GDM1 (cell line): ENCODE measurements around the gene DHPS.
A peak's percentile ranks its signal among the peaks of the same experiment; 100 is the strongest.
"Not testable (repeated sequence)": the region's sequence is repeated elsewhere in the genome, so short reads cannot be mapped to it uniquely, and the experiment has no call there.

Experiments used
- DNase-seq: peaks from one replicate; lab custom pipeline; 2025; lab: John Stamatoyannopoulos, UW

The DHPS gene

DNA sequence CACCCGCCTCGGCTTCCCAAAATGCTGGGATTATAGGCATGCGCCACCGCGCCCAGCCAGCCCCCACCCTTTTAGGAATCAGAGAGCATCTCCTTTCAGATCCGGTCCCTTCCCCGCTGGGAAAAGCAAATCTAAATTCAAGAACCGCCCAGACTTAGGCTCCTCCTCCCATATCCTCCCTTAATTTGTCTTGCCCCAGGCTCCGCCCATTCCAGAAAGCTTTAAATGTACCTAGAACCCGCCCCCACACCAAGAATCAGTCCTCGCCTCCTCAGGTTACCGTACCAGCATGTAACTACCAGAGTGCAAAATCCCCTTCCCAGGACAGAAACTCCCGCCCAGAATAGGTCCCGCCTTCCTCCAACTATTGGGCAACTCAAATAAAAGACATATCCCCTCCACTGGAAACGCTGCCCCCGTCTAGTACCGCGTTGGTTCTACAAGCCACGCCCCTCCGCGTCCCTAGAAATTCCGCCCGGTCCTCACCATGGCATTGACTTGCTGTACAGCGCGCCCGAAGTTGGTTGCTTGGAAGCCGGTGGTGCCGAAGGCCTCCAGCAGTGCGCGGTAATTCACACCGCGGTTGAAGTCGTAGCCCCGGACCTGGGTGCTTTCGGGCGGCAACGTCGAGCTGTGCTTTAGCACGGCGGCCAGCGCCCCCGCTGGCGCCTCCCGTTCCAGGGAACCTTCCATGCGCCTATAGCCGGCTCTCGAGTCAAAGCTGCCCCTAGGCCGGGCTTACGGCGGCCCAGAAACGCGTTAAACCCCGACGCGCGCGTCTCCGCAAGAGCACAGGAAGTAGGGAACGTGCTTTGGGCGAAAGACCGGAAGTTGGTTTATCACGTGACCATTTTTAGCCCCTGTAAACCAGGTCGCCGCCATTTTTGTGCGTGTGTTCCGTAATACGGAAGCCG is at the start of gene DHPS:
Gene DHPS (minus strand): TSS at position 807 of the 914 bp plus-strand sequence. CDS start 114 bp downstream, at position 693.
- DNase-seq, result peak; percentile 93

DNA sequence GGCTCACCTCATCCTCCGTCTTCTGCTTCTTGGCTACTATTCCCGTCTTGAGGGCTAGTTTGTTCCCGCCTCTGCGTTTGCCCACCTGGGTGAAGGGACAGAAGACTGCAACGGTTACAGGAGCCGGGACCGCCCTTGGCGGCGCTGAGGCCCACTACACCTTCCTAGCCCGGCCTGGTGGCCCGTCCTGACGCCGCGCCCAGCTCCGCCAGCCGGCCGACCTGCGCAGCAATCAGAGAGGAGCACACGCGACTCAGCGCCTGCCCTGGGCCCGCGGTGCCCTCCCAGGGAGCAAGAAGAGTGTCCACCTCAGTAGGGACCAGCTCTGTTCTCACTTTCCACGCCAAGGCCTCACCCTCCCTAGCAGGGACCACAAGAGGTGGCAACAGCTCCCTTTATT is 49.7 kb upstream of the DHPS start:
- no peak for DNase-seq

DNA sequence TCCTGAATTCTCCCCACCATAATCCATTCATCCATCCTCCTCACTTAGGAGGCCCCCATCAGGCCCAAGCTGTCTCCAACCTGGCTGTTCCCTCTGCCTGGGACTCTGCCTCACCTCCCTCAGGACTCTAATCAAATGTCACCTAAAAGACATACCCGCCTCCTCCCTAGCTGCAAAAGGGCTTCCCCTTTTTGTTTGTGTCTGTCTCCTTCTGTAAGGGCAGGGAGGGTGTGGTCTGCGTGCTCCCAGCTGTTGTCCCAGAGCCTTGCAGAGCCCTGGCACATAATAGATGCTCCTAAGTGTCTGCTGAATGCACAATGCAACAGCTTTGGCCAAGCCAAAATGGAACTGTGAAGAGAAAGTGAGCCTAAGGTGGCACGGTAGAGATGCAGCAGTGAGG is 48.4 kb upstream of the DHPS start:
- DNase-seq, result no peak

DNA sequence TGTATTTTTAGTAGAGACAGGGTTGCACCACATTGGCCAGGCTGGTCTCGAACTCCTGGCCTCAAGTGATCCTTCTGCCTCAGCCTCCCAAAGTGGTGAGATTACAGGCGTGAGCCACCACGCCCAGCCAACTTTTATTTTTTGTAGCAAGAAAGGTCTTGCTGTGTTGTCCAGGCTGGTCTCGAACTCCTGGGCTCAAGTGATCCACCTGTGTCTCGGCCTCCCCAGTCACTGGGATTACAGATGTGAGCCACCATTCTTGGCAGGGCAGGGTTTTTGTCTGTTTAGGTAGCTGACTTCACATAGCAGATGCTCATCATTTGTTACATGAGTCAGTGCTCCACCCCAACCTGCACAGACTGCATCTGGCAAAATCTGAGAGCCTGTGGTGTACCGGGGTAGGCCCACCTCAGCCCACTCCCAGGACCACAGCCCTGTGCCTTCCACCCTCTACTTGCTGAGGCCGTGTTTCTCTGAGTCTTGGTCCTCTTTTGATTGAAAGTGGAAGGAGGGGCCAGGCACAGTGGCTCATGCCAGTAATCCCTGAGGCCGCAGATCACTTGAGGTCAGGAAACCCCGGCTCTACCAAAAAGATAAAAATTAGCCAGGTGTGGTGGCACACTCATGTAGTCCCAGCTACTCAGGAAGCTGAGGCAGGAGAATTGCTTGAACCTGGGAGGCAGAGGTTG is 46.2 kb upstream of the DHPS start:
- DNase-seq, result no peak

DNA sequence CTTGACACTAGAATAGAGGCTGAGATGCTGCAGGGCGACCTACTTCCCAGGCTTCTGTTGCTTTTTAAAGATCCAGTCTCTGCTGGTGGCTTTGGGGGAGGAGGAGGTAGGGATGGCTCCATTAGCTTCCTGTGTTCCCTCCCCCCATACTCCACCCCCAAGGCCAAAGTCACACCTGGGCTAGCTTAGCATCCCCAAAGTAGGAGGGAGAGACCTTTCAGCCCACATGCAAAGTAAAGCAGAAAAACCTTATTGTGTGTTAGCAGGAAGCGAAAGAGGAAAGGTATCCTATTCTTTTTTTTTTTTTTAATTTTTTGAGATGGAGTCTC is 45.3 kb upstream of the DHPS start:
- DNase-seq, result no peak

DNA sequence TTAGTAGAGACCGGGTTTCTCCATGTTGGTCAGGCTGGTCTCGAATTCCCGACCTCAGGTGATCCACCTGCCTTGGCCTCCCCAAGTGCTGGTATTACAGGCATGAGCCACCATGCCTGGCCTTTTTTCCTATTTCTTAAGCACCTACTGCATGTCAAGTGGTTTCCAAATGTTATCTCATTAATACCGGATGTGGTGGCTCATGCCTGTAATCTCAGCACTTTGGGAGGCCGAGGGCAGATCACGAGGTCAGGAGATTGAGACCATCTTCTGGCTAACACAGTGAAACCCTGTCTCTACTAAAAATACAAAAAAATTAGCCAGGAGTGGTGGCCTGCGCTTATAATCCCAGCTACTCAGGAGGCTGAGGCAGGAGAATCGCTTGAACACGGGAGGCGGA is 43.9 kb upstream of the DHPS start:
- DNase-seq, result not testable (repeated sequence)

DNA sequence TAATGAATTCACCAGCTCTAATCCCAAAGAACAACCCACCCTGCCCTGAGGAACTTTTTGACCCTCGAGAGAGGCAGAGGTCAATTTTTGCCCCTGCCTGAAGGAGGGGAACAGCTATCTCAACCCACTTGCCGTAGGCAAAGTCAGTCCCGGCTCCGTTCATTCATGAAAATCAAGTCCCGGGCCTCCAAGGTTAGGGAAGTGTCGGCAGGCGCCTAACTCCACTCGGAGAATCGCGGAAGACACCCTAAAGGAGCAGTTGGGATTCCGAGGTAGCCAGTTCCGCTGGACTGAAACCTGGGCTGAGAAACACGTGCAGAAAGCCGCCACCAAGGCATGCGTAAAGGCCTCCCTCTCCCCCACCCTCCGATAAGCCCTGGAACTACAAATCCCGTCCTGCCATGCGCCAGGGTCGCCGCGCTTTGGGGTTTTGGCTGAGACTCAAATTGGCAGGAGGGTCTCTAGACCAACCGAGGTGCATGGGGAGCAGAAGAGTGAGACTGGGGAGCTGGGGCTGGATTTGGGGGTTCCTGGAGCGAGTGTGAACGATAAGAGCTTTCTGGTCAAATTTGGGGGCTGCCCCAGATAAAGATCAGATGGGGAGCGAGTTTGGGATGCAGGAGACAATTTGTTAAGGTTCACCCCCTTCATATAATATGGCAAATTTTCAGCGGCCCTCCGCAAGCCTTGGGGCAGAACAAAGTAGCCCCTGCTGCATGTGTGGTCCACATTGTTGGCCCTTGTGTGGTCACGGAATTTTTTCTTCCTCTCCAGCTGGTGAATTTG is 42.2 kb upstream of the DHPS start, which contains the start of gene TNPO2:
Gene TNPO2 (minus strand): TSS at position 292 of the 786 bp plus-strand sequence. CDS start 2,955 bp downstream, outside the sequence.
- DNase-seq, result peak; percentile 54

DNA sequence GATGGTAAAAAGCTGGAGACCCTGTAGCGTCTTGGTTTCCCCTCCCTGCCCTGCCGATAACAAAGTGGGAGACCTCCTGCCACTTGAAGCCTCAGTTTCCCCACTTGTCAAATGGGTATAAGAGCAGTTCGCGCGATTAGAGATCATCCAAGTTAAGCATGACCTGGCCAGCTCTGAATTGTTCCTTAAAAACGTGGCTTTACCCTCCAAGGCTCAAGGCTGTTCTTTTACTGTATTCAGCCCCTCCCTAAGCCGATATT is 41.6 kb upstream of the DHPS start:
- DNase-seq, result no peak

DNA sequence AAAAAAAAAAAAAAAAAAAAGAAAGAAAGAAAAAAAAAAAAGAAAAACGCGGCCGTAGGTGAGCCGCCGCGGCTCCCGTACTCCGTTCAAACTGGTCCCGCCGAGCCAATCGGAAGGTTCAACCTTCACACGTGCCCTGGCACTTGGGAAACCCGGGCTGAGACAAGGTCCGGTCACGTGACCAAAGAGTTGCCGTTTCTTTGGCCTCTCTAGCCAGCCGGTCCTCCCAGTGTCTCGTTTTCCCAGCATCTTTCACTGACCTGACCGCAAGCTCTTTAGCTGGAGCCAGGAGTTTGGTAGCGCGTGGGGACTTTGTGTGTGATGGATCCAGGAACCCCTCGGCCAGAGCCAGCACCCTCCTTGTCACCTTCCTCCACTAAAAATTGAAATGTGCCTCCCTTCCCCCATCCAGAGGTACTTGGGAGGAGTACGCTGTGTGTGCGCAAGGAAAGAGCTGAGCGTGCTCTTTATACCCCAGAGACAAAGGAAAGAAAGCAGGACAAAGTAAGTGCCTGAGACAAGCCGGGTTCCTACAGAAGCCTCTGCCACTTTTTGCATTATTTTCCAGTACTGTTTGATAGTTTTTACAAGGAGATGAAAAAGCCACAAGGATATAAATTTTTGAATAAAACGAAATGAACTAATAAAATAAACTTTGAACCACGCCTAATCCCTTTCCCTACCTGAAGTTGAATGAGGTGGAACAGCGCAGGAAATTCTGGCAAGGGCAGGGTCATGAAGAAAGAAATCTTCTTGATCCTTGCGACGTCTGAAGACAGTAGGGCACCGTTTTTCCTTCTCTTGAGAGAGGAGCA is 41.1 kb upstream of the DHPS start:
- DNase-seq, result peak; percentile 96

DNA sequence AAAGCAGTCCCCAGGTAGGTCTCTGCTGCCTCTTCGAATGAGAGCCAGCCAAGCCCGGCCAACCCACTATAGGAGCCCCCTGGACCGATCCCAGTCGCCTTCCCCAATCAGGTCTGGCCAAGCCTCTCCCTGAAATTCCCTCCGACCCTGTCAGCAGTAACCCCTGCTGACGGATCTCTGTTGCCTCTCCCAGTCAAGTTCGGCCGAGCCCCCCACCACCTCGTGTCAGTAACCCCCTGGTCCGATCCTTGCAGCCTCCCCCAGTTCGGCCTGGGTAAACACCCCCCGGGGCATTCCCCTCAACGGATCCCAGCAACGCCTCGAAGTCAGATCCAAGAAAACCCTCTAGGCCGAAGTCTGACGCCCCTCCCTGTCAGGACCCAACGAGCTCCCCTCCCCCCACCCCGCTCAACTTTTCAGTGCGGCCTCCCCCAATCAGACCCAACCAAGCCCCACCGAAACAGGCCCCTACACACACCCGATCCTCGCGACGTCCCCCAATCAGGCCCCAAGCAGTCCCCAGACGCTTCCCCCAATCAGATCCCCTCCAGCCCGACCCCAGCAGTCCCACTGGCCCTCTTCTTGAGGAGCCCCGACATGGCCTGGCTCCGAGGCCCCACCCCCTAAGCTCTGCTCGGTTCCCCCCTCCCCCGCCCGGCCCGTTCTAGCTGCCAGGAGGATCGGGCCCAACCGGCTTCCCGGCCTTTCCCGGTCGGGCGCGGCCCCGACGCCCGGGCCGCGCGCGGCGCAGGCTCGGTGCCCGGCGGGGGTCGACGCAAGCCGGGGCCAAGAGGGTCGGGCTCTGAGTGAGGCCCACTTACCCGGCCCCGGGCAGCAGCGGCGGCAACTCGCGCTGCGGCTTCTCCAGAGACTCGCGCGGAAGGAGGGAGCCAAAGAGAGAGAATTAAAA is 40.2 kb upstream of the DHPS start:
- DNase-seq, result peak; percentile 3

DNA sequence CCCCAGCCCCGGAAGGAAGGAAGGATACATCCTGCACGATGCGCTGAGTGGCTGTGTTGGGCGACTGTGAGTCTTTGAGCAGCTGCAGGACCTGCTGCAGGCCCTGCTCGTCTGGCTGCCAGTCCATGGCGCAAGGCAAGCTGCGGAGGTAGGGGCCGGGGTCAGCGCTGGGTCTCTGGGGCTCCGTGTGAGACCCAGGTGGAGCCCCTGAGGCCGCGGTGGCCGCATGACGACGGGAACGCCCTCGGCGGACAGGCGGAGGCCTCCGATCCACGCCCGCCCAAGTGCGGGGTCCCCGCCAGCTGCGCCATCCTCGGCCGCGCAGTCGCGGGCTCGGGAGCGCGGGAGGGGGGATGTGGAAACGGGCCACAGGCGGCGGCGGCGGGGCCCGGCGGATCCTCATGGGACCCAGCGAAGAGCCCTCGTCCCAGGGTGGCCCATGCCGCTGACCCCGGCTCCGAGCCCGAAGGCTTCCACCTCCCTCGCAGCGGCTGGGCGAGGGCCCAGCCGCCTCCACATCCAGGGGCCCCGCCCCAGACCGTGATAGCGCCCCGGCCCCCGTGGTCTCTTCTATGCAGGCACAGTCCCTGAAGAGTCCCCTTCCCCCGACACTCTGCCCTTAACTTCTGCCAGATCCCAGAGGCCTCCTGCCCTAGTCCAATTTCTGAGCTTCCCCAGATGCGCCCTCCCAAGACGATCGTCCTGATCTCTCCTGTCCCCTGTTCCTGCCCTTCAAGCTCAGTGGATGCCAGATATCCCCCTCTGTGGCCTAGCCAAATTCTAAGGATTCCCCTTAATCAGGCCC is 39.4 kb upstream of the DHPS start:
- DNase-seq, result no peak

DNA sequence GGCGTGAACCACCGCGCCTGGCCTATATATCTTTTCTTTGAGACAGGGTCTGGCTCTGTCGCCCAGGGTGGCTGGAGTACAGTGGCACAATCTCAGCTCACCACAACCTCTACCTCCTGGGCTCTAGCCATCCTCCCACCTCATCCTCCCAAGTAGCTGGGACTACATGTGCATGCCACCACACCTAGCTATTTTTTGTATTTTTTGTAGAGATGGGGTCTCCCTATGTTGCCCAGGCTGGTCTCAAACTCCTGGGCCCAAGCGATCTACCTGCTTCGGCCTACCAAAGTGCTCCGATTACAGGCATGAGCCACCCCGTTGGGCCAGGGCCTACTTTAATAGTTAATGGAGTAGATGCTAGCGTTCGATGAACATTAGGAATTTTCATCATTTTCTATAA is 38.6 kb upstream of the DHPS start:
- DNase-seq, result no peak

DNA sequence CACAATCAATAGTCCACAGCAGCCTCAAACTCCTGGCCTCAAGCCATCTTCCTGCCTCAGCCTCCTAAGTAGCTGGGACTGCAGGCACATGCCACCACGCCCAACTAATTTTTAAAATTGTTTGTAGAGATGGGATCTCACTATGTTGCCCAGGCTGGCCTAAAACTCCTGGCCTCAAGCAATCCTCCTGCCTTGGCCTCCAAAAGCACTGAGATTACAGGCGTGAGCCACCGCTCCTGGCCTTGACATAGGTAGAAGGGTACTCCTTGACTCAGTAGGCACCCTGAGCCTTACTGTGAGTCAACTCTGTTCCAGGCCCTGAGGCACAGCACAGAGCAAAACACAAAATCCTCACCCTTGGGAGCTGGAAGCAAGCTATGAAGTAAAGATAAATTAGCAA is 34.2 kb upstream of the DHPS start:
- no peak for DNase-seq

DNA sequence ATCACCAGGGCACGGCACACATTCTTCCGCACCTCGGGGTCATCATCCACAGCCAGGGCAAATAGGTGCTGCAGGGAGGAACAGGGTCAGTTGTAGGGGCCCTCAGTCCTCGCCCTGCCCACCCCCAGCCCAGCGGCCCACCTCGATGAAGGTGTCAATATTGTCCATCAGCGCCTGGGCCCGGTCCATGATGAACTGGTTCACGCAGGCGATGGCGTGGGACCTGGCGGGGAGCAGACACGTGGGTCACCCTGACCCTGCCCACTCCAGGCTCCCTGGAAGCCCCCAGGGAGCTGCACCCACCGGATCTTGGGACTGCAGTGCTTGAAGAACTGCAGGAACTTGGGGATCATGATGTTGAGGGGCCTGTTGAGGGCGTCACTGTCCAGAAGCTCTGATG is 33.4 kb upstream of the DHPS start:
- no peak for DNase-seq

DNA sequence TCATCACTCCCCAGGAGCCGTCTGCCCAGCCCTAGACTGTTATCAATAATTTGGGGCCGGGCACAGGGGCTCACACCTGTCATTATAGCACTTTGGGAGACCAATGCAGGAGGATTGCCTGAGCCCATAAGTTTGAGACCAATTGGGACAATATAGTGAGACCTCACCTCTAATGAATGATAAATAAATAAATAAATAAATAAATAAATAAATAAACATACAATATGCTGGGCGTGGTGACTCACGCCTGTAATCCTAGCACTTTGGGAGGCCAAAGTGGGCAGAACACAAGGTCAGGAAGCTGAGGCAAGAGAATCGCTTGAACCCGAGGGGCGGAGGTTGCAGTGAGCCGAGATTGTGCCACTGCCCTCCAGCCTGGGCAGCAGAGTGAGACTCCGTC is 31.6 kb upstream of the DHPS start:
- not testable (repeated sequence) for DNase-seq

DNA sequence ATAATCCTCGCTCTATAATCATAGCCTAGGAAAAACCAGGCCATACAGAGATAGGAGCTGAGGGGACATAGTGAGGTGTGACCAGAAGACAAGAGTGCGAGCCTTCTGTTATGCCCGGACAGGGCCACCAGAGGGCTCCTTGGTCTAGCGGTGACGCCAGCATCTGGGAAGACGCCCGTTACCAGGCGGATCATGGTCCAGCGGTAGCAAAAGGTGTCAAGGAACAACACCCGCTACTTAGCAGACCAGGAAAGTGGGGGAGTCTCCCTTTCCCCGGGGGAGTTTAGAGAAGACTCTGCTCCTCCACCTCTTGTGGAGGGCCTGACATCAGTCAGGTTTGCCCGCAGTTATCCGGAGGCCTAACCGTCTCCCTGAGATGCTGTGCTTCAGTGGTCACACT is 30.4 kb upstream of the DHPS start:
- DNase-seq, result not testable (repeated sequence)

DNA sequence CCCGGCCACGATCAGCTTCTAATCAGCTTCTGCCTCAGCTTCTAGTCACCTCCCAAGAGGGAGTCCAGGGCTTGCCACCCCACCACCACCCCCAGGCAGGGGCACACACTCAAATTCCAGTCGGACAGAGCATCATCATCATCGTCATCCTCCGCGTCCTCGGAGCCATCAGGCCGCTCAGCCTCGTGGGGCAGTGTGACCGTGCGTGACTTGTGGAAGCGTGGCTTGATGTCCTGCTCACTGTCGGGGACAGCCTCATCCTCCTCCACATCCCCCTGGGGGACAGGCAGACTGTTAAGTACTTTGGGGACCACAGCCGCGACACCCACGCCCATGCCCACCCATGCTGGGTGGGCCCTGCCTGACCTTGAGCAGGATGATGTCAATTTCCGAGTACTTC is 29.5 kb upstream of the DHPS start:
- no peak for DNase-seq

DNA sequence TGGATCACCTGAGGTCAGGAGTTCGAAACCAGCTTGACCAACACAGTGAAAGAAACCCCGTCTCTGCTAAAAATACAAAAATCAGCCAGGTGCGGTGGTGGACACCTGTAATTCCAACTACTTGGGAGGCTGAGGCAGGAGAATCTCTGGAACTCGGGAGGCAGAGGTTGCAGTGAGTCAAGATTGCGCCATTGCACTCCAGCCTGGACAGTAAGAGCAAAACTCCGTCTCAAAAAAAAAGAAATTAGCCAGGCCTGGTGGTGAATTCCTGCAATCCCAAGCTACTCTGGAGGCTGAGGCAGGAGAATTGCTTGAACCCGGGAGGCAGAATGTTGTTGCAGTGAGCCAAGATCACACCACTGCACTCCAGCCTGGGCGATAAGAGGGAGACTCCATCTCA is 27.0 kb upstream of the DHPS start:
- no peak for DNase-seq

DNA sequence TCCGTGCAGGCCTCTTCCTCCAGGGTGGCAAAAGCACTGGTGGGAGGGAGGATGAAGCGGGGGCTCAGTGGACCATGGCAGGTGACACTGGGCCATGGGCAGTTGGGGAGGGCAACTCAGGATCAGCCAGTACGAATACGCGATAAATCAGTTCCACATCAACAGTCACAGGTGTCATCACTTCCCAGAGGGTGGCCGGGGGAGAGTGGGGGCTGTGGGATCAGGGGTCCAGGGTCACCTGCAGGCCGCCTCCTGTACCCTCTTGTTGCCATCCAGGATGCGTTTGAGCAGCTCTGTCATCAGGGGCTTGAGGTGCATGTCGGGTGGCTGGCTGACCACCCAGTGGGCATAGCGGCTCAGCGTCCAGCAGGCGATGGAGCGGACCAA is 24.6 kb upstream of the DHPS start:
- no peak for DNase-seq
